HEK293T (cell line): ENCODE measurements around the gene ICOSLG.

ENCODE experiments used
- BHLHE40 ChIP-seq: fragments of 450-650 bp; IDR thresholded peaks from 2 replicates; pipeline ENCODE4 v1.6.1; 2016; ENCODE audit warnings: mild to moderate bottlenecking, moderate library complexity, borderline replicate concordance
- ELF4 ChIP-seq: fragments of 450-650 bp; IDR thresholded peaks from 2 replicates; pipeline ENCODE4 v1.6.1; 2017; ENCODE audit warnings: antibody characterized with exemption
- L3MBTL2 ChIP-seq: fragments of 450-650 bp; conservative IDR thresholded peaks from 2 replicates; pipeline ENCODE4 v1.6.1; 2016; ENCODE audit warnings: mild to moderate bottlenecking
- LEF1 ChIP-seq: fragments of 450-650 bp; IDR thresholded peaks from 2 replicates; pipeline ENCODE4 v1.6.1; 2017; ENCODE audit warnings: mild to moderate bottlenecking, borderline replicate concordance
- TARDBP ChIP-seq: fragments of 450-650 bp; IDR thresholded peaks from 2 replicates; pipeline ENCODE4 v1.6.1; 2016
- ZNF384 ChIP-seq: fragments of 450-650 bp; IDR thresholded peaks from 2 replicates; pipeline ENCODE4 v1.6.1; 2016

GRCh38 chr21:44288251-44289110, 47.7 kb upstream of the ICOSLG start:
- TF ChIP-seq BHLHE40: no peak
- TF ChIP-seq L3MBTL2: no peak
- no peak for TF ChIP-seq ZNF384
- no peak for TF ChIP-seq ELF4
- TF ChIP-seq TARDBP: no peak
- no peak for TF ChIP-seq LEF1
